Lower leg skin (tissue), 4 donors: ENCODE measurements around the gene GRIK3. TPM values are rescaled to one million over a fixed set of nuclear protein-coding genes. Genes with fewer than 3 reads are reported as not detected.

ENCODE experiments used
- DNase-seq, 2 donors: peaks; one replicate each; pipeline ENCODE4 v3.0.0-alpha.2; 2019; ENCODE audit warnings: low spot score in 2 of 2
- H3K4me3 ChIP-seq: fragments of 200-600 bp; sonication (generic); 2 replicates; pipeline ENCODE4 v1.5.1; 2017; ENCODE audit warnings: mild to moderate bottlenecking, low read depth; ENCODE audit not compliant: poor library complexity, severe bottlenecking
- POLR2A ChIP-seq, 2 donors: fragments of 450-650 bp; IDR thresholded peaks; one replicate each; pipeline ENCODE4 v1.6.1; 2016 to 2017; ENCODE audit warnings: antibody characterized with exemption in 2 of 2, mild to moderate bottlenecking in 1 of 2, moderate library complexity in 1 of 2
- WGBS, 2 donors: methylation state at CpG; one replicate each; pipeline ENCODE4 v1.1.5; 2018; 5-methylcytosine and 5-hydroxymethylcytosine counted together
- intact Hi-C: fragments of 100-400 bp; cut with DNase I; formaldehyde crosslinking; loops from one replicate; pipeline ENCODE4 v1.15.0; 2023; ENCODE audit warnings: low total_unique reads
- total RNA-seq, 4 donors: library from RNA; depleted of rRNA; stranded (reverse); fragments of >200 nt; gene quantifications; one replicate each; pipeline ENCODE4 v1.1.0, GENCODE V29; 2016
- TF ChIP-seq, protein P1 (sequence below), 3 donors: fragments of 450-650 bp; IDR thresholded peaks; one replicate each; pipeline ENCODE4 v1.5.1; 2016; ENCODE audit warnings: antibody characterized with exemption in 3 of 3, mild to moderate bottlenecking in 3 of 3, moderate library complexity in 2 of 3

Gene GRIK3
- total RNA-seq, 4 donors from 2014 or later, result 0.04 to 0.36 (median 0.19) TPM

GRCh38 chr1:36824390-36824861, 209.9 kb downstream of the GRIK3 start:
- TF ChIP-seq, protein P1, sequence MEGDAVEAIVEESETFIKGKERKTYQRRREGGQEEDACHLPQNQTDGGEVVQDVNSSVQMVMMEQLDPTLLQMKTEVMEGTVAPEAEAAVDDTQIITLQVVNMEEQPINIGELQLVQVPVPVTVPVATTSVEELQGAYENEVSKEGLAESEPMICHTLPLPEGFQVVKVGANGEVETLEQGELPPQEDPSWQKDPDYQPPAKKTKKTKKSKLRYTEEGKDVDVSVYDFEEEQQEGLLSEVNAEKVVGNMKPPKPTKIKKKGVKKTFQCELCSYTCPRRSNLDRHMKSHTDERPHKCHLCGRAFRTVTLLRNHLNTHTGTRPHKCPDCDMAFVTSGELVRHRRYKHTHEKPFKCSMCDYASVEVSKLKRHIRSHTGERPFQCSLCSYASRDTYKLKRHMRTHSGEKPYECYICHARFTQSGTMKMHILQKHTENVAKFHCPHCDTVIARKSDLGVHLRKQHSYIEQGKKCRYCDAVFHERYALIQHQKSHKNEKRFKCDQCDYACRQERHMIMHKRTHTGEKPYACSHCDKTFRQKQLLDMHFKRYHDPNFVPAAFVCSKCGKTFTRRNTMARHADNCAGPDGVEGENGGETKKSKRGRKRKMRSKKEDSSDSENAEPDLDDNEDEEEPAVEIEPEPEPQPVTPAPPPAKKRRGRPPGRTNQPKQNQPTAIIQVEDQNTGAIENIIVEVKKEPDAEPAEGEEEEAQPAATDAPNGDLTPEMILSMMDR (IDR thresholded peaks at IDR 0.05), result no peak
- TF ChIP-seq POLR2A (IDR thresholded peaks at IDR 0.05), result no peak
- intact Hi-C loops, result no loop called here
- 25 to 32% methylated on average over 12 of the region's 12 CpGs for WGBS, 2 donors
- H3K4me3 ChIP-seq, result no peak overlapping the region
- DNase-seq, result no peak

GRCh38 chr1:36822648-36823047, 211.7 kb downstream of the GRIK3 start:
- WGBS, 2 donors, result 40 to 86% methylated on average over 1 to 2 of the region's 2 CpGs
- intact Hi-C loops, result no loop called here

GRCh38 chr1:36821386-36821785, 212.9 kb downstream of the GRIK3 start:
- 76 to 82% methylated on average over 7 of the region's 7 CpGs for WGBS, 2 donors

More at GRCh38 chr1:36822648-36823047, 211.7 kb downstream of the GRIK3 start:
- no peak overlapping the region for H3K4me3 ChIP-seq
- TF ChIP-seq POLR2A (IDR thresholded peaks at IDR 0.05), result no peak
- TF ChIP-seq, protein P1 (IDR thresholded peaks at IDR 0.05), result no peak
- DNase-seq, result no peak

DNA sequence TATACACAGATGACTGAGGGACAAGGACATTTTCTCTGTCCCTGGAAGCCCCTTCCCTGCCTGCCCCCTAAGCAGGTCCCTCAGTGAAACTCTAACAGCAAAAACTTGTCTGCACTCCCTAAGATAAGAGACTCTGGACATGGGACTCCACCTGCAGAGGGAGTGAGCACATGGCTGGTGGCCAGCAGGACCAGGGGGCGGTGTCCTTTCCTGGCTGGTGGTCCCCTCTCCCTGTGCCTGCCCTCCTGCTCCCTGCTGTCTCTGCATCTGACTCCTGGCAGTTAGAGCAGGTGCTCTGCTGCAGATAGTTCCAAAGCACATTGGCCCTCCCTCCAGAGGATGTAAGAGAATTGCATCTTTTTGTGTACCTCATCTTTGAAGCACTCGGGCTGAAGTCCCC, 215.5 kb downstream of the GRIK3 start:
- H3K4me3 ChIP-seq, result no peak overlapping the region
- no peak for DNase-seq
- intact Hi-C loops, result no loop called here
- WGBS, 2 donors, result 58 to 67% methylated on average over 2 of the region's 2 CpGs
- no peak for TF ChIP-seq POLR2A (IDR thresholded peaks at IDR 0.05)
- TF ChIP-seq, protein P1 (IDR thresholded peaks at IDR 0.05), result no peak

More at GRCh38 chr1:36821386-36821785, 212.9 kb downstream of the GRIK3 start:
- no peak for TF ChIP-seq POLR2A (IDR thresholded peaks at IDR 0.05)
- TF ChIP-seq, protein P1 (IDR thresholded peaks at IDR 0.05), result no peak
- DNase-seq, result no peak
- intact Hi-C loops, result no loop called here
- no peak overlapping the region for H3K4me3 ChIP-seq

- intact Hi-C loops, result no loop called here
- DNase-seq, result no peak
- TF ChIP-seq POLR2A (IDR thresholded peaks at IDR 0.05), result no peak
- TF ChIP-seq, protein P1 (IDR thresholded peaks at IDR 0.05), result no peak
- 82 to 87% methylated on average over 2 of the region's 2 CpGs for WGBS, 2 donors
- H3K4me3 ChIP-seq, result no peak overlapping the region
Observed at GRCh38 chr1:36816348-36816747, 218.0 kb downstream of the GRIK3 start.

- intact Hi-C loops, result no loop called here
Observed at GRCh38 chr1:36814774-36815173, 219.5 kb downstream of the GRIK3 start.

More at GRCh38 chr1:36814774-36815173, 219.5 kb downstream of the GRIK3 start:
- no peak for DNase-seq
- no peak for TF ChIP-seq POLR2A (IDR thresholded peaks at IDR 0.05)
- TF ChIP-seq, protein P1 (IDR thresholded peaks at IDR 0.05), result no peak
- no peak overlapping the region for H3K4me3 ChIP-seq
- 74 to 75% methylated on average over 4 of the region's 4 CpGs for WGBS, 2 donors
